Heart right ventricle (tissue), 16 donors: ENCODE results near the gene PROK2. TPM values are rescaled to one million over a fixed set of nuclear protein-coding genes. Genes with fewer than 3 reads are reported as not detected.

ENCODE experiments used
- ATAC-seq, 8 donors: fragments of 200-7000 bp; cut with Tn5 transposase; one replicate each; pipeline ENCODE4 v1.9.1; 2020; ENCODE audit warnings: mild to moderate bottlenecking in 8 of 8, moderate library complexity in 8 of 8, moderate number of reproducible peaks in 1 of 8
- DNase-seq, 2 donors: peaks; one replicate each; pipeline ENCODE4 v3.0.0-alpha.2; 2020
- H3K27ac ChIP-seq, 10 donors: fragments of 200-600 bp; sonication (generic) in 2 of 10; one replicate each; pipeline versions ENCODE4 v1.5.0 to v1.8.0; 2020 to 2022; ENCODE audit warnings: mild to moderate bottlenecking in 3 of 10
- H3K27me3 ChIP-seq, 7 donors: fragments of 200-600 bp; one replicate each; pipeline ENCODE4 v1.8.0; 2021 to 2022; ENCODE audit warnings: mild to moderate bottlenecking in 2 of 7
- H3K36me3 ChIP-seq, 9 donors: fragments of 200-600 bp; sonication (generic) in 1 of 9; one replicate each; pipeline versions ENCODE4 v1.5.0 to v1.8.0; 2020 to 2022; ENCODE audit warnings: mild to moderate bottlenecking in 2 of 9
- H3K4me1 ChIP-seq, 9 donors: fragments of 200-600 bp; sonication (generic) in 1 of 9; one replicate each; pipeline versions ENCODE4 v1.5.0 to v1.8.0; 2020 to 2022; ENCODE audit warnings: mild to moderate bottlenecking in 4 of 9
- H3K4me3 ChIP-seq, 10 donors: fragments of 200-600 bp; sonication (generic) in 2 of 10; one replicate each; pipeline versions ENCODE4 v1.5.0 to v1.8.0; 2020 to 2022; ENCODE audit warnings: mild to moderate bottlenecking in 7 of 10, moderate library complexity in 2 of 10
- H3K9me3 ChIP-seq, 11 donors: fragments of 200-600 bp in 10 of 11; sonication (generic) in 2 of 11; one replicate each; pipeline versions ENCODE4 v1.5.0 to v1.8.0; 2013 to 2022; ENCODE audit warnings: mild to moderate bottlenecking in 2 of 11, control low read depth in 1 of 11, moderate library complexity in 1 of 11
- WGBS, 2 donors: extraction: QIAGEN DNeasy Blood & Tissue Kit; methylation state at CpG; one replicate each; pipeline ENCODE4 v1.1.7; 2013; ENCODE audit warnings: inconsistent platforms in 1 of 2; 5-methylcytosine and 5-hydroxymethylcytosine counted together
- intact Hi-C, 10 donors: fragments of 100-400 bp; cut with DNase I; formaldehyde crosslinking; loops; one replicate each; pipeline versions ENCODE4 v1.11.1 to v1.14.2; 2022
- polyA plus RNA-seq, 2 donors: library from polyadenylated mRNA; stranded (reverse); fragments of 200-250 nt; gene quantifications; one replicate each; pipeline ENCODE4 v1.2.3, GENCODE V29; 2013
- total RNA-seq, 10 donors: library from RNA; stranded (reverse); fragmentation: NEBNext Ultra II Directional in 3 of 10; extraction: Animal tissue kit (Norgen Biotek cat#: 25700) in 3 of 10; gene quantifications; one replicate each; pipeline versions ENCODE4 v1.2.1 to v1.2.4, GENCODE V29; 2021 to 2023
- TF ChIP-seq, protein P1 (sequence below), 9 donors: fragments of 200-600 bp; sonication (generic) in 2 of 9; IDR thresholded peaks; one replicate each; pipeline versions ENCODE4 v1.5.0 to v1.8.0; 2021 to 2022; ENCODE audit warnings: antibody characterized with exemption in 9 of 9, mild to moderate bottlenecking in 5 of 9, moderate library complexity in 1 of 9
- donor health status: Arrhythmogenic right ventricular cardiomyopathy.
- donor health status: ischemic (EF 13 %, LVEDD 7.1; RV severe dilation, severe dysfunction).
- donor health status: healthy with polysubstance abuse.
- donor health status: DM: no; HTN: yes; CAD: no.
- donor health status: DM: no; HTN: no; CAD: no.
- donor health status: ischemic (EF 25% LVEDD 6.9; RV normal size, moderate dysfunction).
- donor health status: ischemic (EF 25% LVEDD 5.7; RV mildly dilated, moderate dysfunction).
- donor health status: healthy.
- donor health status: DM: yes; HTN: yes; CAD: no.
- donor health status: Ischemic cardiomyopathy.
- donor health status: ischemic (EF 35%, LVEDD 5.7; RV mildly dilated, moderate dysfunction).
- donor health status: nonischemic (EF 11% LVEDD 7.7; RV severe dilation, severe dysfunction).
- donor health status: DM: yes; HTN: yes; CAD: no.
- donor health status: PGD.
- donor health status: ischemic (EF 29% LVEDD 5.4; RV normal size, mild dysfunction).
- donor health status: nonischemic (EF 23%, LVEDD 6.1; RV moderate dilation, normal function).

PROK2 gene
- total and polyA plus RNA-seq, 12 donors = 0.09 to 0.67 (median 0.43) TPM; not detected in 4

DNA sequence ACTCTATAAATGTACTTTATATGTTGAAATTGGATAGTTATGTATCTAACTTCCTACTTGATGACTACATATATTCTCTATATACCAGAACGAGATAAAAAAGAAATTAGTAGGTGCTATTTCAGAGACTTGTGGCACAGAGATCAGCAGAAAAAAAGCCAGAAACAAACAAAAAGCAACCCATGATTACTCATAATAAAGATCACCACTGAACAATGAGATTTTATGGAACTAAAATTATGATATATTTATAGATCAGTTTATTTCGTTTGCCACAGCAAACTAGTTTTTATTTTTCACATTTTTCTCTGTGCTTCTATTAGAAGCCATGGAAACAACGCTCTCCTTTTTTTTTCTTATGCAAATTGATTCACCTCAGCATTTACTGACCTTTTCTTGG, 15.1 kb upstream of the PROK2 start:
- Histone ChIP-seq H3K4me1 (peaks cover 0 to 4% (median 0%) of the 10 kb centered on the region in 9 donors), H3K27ac (no peak overlapping the region), H3K4me3 (no peak overlapping the region), H3K36me3 (no peaks in the 10 kb centered on the region), H3K27me3 (peaks cover 0 to 48% (median 32%) of the 10 kb centered on the region in 7 donors), H3K9me3 (no peaks in the 10 kb centered on the region)
- ATAC-seq (no peak), DNase-seq (no peak)
- 48 to 57% methylated on average over 3 of the region's 3 CpGs for WGBS, 2 donors
- intact Hi-C loops = no loop called here
- TF ChIP-seq, protein P1, sequence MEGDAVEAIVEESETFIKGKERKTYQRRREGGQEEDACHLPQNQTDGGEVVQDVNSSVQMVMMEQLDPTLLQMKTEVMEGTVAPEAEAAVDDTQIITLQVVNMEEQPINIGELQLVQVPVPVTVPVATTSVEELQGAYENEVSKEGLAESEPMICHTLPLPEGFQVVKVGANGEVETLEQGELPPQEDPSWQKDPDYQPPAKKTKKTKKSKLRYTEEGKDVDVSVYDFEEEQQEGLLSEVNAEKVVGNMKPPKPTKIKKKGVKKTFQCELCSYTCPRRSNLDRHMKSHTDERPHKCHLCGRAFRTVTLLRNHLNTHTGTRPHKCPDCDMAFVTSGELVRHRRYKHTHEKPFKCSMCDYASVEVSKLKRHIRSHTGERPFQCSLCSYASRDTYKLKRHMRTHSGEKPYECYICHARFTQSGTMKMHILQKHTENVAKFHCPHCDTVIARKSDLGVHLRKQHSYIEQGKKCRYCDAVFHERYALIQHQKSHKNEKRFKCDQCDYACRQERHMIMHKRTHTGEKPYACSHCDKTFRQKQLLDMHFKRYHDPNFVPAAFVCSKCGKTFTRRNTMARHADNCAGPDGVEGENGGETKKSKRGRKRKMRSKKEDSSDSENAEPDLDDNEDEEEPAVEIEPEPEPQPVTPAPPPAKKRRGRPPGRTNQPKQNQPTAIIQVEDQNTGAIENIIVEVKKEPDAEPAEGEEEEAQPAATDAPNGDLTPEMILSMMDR (IDR thresholded peaks at IDR 0.05) = no peak

DNA sequence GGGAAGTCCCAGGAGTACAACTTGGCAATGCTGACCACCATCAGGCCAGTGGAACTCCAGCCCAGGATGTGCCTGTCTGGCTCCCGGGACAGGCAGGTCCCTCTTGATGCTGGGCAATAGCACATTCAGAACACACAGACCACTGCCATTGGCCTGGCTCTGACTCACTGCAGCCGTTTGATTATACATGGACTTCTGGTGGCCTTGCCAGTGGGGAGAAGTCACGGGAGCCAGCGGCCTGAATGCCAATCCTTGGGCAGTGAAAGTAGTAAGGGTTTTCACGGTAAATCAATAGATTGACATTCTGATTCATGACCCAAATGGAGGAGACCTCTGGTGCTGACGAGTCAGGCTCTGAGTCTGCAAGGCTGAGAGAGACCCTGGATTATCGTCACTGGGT, 12.5 kb upstream of the PROK2 start:
- no peaks in the 10 kb centered on the region for H3K36me3 ChIP-seq
- DNase-seq = no peak
- no peak for ATAC-seq
- no peak overlapping the region for H3K27ac ChIP-seq
- H3K4me3 ChIP-seq = no peak overlapping the region
- no peaks in the 10 kb centered on the region for H3K9me3 ChIP-seq
- WGBS, 2 donors = 82 to 86% methylated on average over 7 of the region's 7 CpGs
- TF ChIP-seq, protein P1 (IDR thresholded peaks at IDR 0.05) = no peak
- peaks cover 0 to 51% (median 30%) of the 10 kb centered on the region in 7 donors for H3K27me3 ChIP-seq
- intact Hi-C loops = no loop called here
- no peaks in the 10 kb centered on the region for H3K4me1 ChIP-seq

DNA sequence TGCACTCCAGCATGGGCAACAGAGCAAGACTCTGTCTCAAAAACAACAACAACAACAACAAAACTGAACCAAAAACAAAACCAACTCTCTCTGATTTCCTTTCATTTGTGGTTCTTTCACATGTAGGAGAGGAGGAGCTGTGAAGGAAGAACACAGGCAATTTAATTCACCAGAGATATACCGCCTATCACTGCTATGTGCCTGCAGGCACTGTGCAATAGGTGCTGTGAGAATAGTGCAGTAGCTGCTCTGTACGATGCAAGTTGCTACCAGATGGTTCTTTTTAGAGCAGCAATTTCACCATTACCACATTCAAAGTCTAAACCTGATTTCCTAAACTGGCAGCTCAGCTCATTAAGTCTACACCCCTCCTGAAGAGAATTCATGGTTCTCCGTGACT, 11.3 kb upstream of the PROK2 start:
- 83 to 86% methylated on average over 3 of the region's 3 CpGs for WGBS, 2 donors
- DNase-seq = no peak
- TF ChIP-seq, protein P1 (IDR thresholded peaks at IDR 0.05) = no peak
- Histone ChIP-seq H3K4me1 (no peaks in the 10 kb centered on the region), H3K36me3 (no peaks in the 10 kb centered on the region), H3K9me3 (no peaks in the 10 kb centered on the region), H3K27me3 (peaks cover 0 to 44% (median 23%) of the 10 kb centered on the region in 7 donors), H3K4me3 (no peak overlapping the region), H3K27ac (no peak overlapping the region)
- intact Hi-C loops = no loop called here
- no peak for ATAC-seq

DNA sequence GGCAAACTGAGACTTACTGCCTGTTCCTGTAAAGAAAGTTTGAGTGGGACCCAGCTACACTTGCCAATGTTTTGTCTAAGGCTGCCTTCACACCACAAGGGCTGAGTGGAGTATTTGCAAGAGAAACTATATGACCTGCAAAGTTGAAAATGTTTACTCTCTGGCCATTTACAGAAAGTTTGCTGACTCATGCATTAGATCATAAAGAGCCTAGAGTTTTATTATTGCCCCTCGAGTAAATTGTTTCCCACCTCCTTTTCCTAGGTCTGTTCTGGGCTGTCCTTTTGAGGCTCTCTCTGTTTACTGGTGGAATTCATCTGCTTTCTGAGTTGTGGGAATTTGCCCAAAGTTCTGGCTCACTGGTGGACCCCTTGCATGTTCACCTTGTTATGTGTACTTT, 6.7 kb upstream of the PROK2 start:
- TF ChIP-seq, protein P1 (IDR thresholded peaks at IDR 0.05) = no peak
- no peak overlapping the region for H3K27ac ChIP-seq
- WGBS, 2 donors = 83 to 90% methylated on average over 1 of the region's 1 CpG

More for the DNA sequence above, 6.7 kb upstream of the PROK2 start:
- no peak for DNase-seq
- H3K9me3 ChIP-seq = no peaks in the 10 kb centered on the region
- intact Hi-C loops = no loop called here
- no peak for ATAC-seq
- H3K4me3 ChIP-seq = no peak overlapping the region
- H3K36me3 ChIP-seq = no peaks in the 10 kb centered on the region
- peaks cover 0 to 41% (median 15%) of the 10 kb centered on the region in 7 donors for H3K27me3 ChIP-seq
- no peaks in the 10 kb centered on the region for H3K4me1 ChIP-seq
